Mucosa of gallbladder (tissue), 1 donor: Measurements from ENCODE around the gene EZH1. TPM values are rescaled to one million over a fixed set of nuclear protein-coding genes. Genes with fewer than 3 reads are reported as not detected.

Experiments
- DNase-seq: peaks from one replicate; pipeline ENCODE4 v3.0.0-alpha.2; 2020; ENCODE audit warnings: low spot score
- total RNA-seq: library from RNA; stranded (reverse); gene quantifications from one replicate; pipeline ENCODE4 v1.2.1, GENCODE V29; 2021
- donor health status: DM: no; HTN: no; CAD: no.

EZH1 gene
- total RNA-seq, 1 donor from 2014 or later: 50.4 TPM

GRCh38 chr17:42709561-42709960 is 35.3 kb downstream of the EZH1 start:
- no peak for DNase-seq

GRCh38 chr17:42708588-42708987 is 36.3 kb downstream of the EZH1 start:
- no peak for DNase-seq

GRCh38 chr17:42706732-42707131 is 38.1 kb downstream of the EZH1 start:
- no peak for DNase-seq

- DNase-seq: no peak
Observed at GRCh38 chr17:42704837-42705494, 39.9 kb downstream of the EZH1 start.

- DNase-seq: no peak
Observed at GRCh38 chr17:42704490-42704836, 40.4 kb downstream of the EZH1 start.

- DNase-seq: no peak
Observed at GRCh38 chr17:42702446-42702845, 42.4 kb downstream of the EZH1 start.

- no peak for DNase-seq
Observed at GRCh38 chr17:42700586-42701289, 44.1 kb downstream of the EZH1 start.

GRCh38 chr17:42699415-42699740 is 45.5 kb downstream of the EZH1 start:
- no peak for DNase-seq

GRCh38 chr17:42698736-42699414 is 46.0 kb downstream of the EZH1 start:
- DNase-seq: no peak

- no peak for DNase-seq
Observed at GRCh38 chr17:42697108-42697811, 47.6 kb downstream of the EZH1 start.

- no peak for DNase-seq
Observed at GRCh38 chr17:42695500-42695899, 49.3 kb downstream of the EZH1 start.

GRCh38 chr17:42694524-42694923 is 50.3 kb downstream of the EZH1 start:
- DNase-seq: no peak

- DNase-seq: no peak
Observed at GRCh38 chr17:42692489-42692888, 52.4 kb downstream of the EZH1 start.

- no peak for DNase-seq
Observed at GRCh38 chr17:42691021-42691545, 53.8 kb downstream of the EZH1 start.

- DNase-seq: no peak
Observed at GRCh38 chr17:42690596-42690995, 54.2 kb downstream of the EZH1 start.

GRCh38 chr17:42687707-42688320 is 57.0 kb downstream of the EZH1 start:
- no peak for DNase-seq

- no peak for DNase-seq
Observed at GRCh38 chr17:42686520-42687128, 58.2 kb downstream of the EZH1 start.

GRCh38 chr17:42685831-42686230 is 59.0 kb downstream of the EZH1 start:
- no peak for DNase-seq

- no peak for DNase-seq
Observed at GRCh38 chr17:42684929-42685556, 59.8 kb downstream of the EZH1 start.

- DNase-seq: no peak
Observed at GRCh38 chr17:42683407-42684034, 61.3 kb downstream of the EZH1 start.
